ENCODE results near the gene GYS1.

Gene GYS1

DNA sequence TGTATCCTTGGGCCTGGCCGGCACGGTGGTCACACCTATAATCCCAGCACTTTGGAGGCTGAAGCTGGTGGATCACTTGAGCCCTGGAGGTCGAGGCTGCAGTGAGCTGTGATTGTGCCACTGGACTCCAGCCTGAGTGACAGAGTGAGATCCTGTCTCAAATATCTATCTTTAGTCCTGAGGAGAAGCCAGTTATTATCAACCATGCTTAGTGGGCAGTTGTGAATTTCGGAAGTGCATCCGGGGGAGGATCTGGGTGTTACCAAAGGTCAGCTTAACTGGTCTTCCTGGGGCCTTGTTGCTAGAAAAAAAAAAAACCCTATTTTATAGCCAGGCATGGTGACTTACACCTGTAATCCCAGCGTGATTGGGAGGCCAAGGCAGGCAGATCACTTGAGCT is 50.0 kb downstream of the GYS1 start:
- H2AFZ ChIP-seq (ENCODE audit: low read depth, low read length), result no peak overlapping the region
- no peaks in the 10 kb centered on the region for H3K27me3 ChIP-seq (ENCODE audit: low read depth, low read length)
- no peak for TF ChIP-seq EZH2phosphoT487 (IDR thresholded peaks at IDR 0.05; ENCODE audit: low read depth)
- no peak for TF ChIP-seq CTCF (IDR thresholded peaks at IDR 0.05; ENCODE audit: low read depth, low read length)
- H3K36me3 ChIP-seq (replicated peaks; ENCODE audit: low read depth, low read length), result peaks cover 5% of the 10 kb centered on the region
- H3K9ac ChIP-seq (ENCODE audit: low read length), result no peak overlapping the region
- no peak overlapping the region for H3K4me3 ChIP-seq (ENCODE audit: low read length)
- H3K27ac ChIP-seq (ENCODE audit: low read length), result no peak overlapping the region
- H3K4me2 ChIP-seq (ENCODE audit: low read length), result no peak overlapping the region
- no peaks in the 10 kb centered on the region for H3K4me1 ChIP-seq (ENCODE audit: low read length)
- H4K20me1 ChIP-seq (ENCODE audit: insufficient read depth, low read length), result no peaks in the 10 kb centered on the region
- peaks cover 15% of the 10 kb centered on the region; the same call in 1 of the 2 replicates for H3K9me3 ChIP-seq (ENCODE audit: insufficient read depth, low read length)
- H3K79me2 ChIP-seq (ENCODE audit: low read length), result no peaks in the 10 kb centered on the region

DNA sequence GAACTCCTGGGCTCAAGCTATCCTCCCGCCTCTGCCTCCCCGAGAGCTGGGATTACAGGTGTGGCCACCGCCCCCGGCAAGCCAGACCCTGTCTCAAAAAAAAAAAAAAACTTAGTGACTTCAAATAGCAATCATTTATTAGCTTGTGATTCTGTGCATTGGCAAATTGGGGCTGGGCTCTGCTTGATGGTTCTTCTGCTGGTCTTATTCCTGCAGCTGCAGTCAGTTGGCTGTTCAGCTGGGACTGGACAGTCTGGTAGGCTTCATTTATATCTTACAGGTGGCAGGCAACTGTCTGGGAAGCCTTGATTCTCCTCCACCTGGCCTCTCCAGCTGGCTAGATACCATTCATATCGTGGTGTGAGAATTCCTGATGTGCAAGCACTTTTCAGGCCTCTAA is 52.2 kb downstream of the GYS1 start:
- H3K4me1 ChIP-seq (ENCODE audit: low read length), result no peaks in the 10 kb centered on the region
- H4K20me1 ChIP-seq (ENCODE audit: insufficient read depth, low read length), result no peaks in the 10 kb centered on the region
- H3K36me3 ChIP-seq (replicated peaks; ENCODE audit: low read depth, low read length), result no peaks in the 10 kb centered on the region
- H3K9me3 ChIP-seq (ENCODE audit: insufficient read depth, low read length), result 0 out of 2 replicates have a peak, but pooled peaks cover 7% of the 10 kb centered on the region
- no peak overlapping the region for H3K9ac ChIP-seq (ENCODE audit: low read length)
- H3K4me2 ChIP-seq (ENCODE audit: low read length), result no peak overlapping the region
- H2AFZ ChIP-seq (ENCODE audit: low read depth, low read length), result no peak overlapping the region
- no peak for TF ChIP-seq CTCF (IDR thresholded peaks at IDR 0.05; ENCODE audit: low read depth, low read length)
- H3K27ac ChIP-seq (ENCODE audit: low read length), result no peak overlapping the region
- no peaks in the 10 kb centered on the region for H3K27me3 ChIP-seq (ENCODE audit: low read depth, low read length)
- H3K4me3 ChIP-seq (ENCODE audit: low read length), result no peak overlapping the region
- no peaks in the 10 kb centered on the region for H3K79me2 ChIP-seq (ENCODE audit: low read length)

DNA sequence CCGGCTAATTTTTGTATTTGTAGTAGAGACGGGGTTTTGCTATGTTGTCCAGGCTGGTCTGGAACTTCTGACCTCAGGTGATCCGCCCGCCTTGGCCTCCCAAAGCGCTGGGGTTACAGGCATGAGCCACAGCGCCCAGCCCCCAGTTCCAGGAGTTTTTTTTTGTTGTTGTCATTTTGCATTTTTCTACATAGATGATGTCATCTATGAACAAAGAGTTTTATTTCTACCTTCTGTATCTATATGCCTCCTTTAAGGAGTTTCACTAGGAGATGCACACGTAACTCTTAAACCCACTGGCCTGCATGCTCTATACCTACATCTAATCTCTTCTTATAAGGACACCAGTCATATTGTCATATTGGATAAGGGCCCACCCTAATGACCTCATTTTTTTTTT is 54.9 kb downstream of the GYS1 start:
- H3K9me3 ChIP-seq (ENCODE audit: insufficient read depth, low read length), result 0 out of 2 replicates have a peak, but pooled peaks cover 7% of the 10 kb centered on the region
- H3K9ac ChIP-seq (ENCODE audit: low read length), result no peak overlapping the region
- no peak overlapping the region for H2AFZ ChIP-seq (ENCODE audit: low read depth, low read length)
- TF ChIP-seq EZH2phosphoT487 (IDR thresholded peaks at IDR 0.05; ENCODE audit: low read depth) (no peak), CTCF (IDR thresholded peaks at IDR 0.05; ENCODE audit: low read depth, low read length) (no peak)
- H3K36me3 ChIP-seq (replicated peaks; ENCODE audit: low read depth, low read length), result no peaks in the 10 kb centered on the region
- no peaks in the 10 kb centered on the region for H4K20me1 ChIP-seq (ENCODE audit: insufficient read depth, low read length)
- H3K27me3 ChIP-seq (ENCODE audit: low read depth, low read length), result peaks cover 4% of the 10 kb centered on the region; the same call in 1 of the 2 replicates
- no peak overlapping the region for H3K4me2 ChIP-seq (ENCODE audit: low read length)
- no peaks in the 10 kb centered on the region for H3K79me2 ChIP-seq (ENCODE audit: low read length)
- H3K27ac ChIP-seq (ENCODE audit: low read length), result no peak overlapping the region
- H3K4me3 ChIP-seq (ENCODE audit: low read length), result no peak overlapping the region
- H3K4me1 ChIP-seq (ENCODE audit: low read length), result peaks cover 6% of the 10 kb centered on the region

DNA sequence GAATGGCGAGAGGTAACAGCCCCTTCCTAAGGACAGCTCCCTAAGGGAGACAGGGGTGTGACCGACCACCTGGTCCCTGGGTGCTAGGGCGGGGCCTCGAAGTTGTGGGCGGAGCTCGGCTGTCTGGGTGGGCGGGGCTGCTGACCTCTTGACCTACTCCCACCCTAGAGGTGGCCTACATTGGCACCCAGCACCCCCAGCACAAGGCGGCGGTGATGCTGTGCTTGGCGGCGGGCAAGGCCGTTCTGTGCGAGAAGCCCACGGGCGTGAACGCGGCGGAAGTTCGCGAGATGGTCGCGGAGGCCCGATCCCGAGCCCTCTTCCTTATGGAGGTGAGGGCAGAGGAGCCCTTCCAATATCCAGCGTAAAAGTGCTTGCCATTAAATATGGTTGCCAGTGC is 57.2 kb downstream of the GYS1 start:
- TF ChIP-seq EZH2phosphoT487 (IDR thresholded peaks at IDR 0.05; ENCODE audit: low read depth) (no peak), CTCF (IDR thresholded peaks at IDR 0.05; ENCODE audit: low read depth, low read length) (no peak)
- Histone ChIP-seq H3K4me2 (ENCODE audit: low read length) (no peak overlapping the region), H2AFZ (ENCODE audit: low read depth, low read length) (no peak overlapping the region), H3K9ac (ENCODE audit: low read length) (no peak overlapping the region), H3K36me3 (replicated peaks; ENCODE audit: low read depth, low read length) (no peaks in the 10 kb centered on the region), H4K20me1 (ENCODE audit: insufficient read depth, low read length) (no peaks in the 10 kb centered on the region), H3K79me2 (ENCODE audit: low read length) (no peaks in the 10 kb centered on the region), H3K27ac (ENCODE audit: low read length) (no peak overlapping the region), H3K4me1 (ENCODE audit: low read length) (peaks cover 11% of the 10 kb centered on the region), H3K9me3 (ENCODE audit: insufficient read depth, low read length) (0 out of 2 replicates have a peak, but pooled peaks cover 2% of the 10 kb centered on the region), H3K27me3 (ENCODE audit: low read depth, low read length) (peaks cover 8% of the 10 kb centered on the region), H3K4me3 (ENCODE audit: low read length) (no peak overlapping the region)
